GM12873 (cell line): Measurements from ENCODE around the gene SPDYE3.

Source experiments
- CTCF ChIP-seq: IDR thresholded peaks from 2 replicates; pipeline ENCODE4 v1.5.1; 2012; ENCODE audit warnings: low read depth, mild to moderate bottlenecking, moderate library complexity, low read length, control low read depth; ENCODE audit not compliant: insufficient read depth; ENCODE audit errors: missing control alignments

The SPDYE3 gene

GRCh38 chr7:100344560-100345287 is 37.2 kb downstream of the SPDYE3 start:
- TF ChIP-seq CTCF: peak; percentile 52

GRCh38 chr7:100345288-100345672 is 37.8 kb downstream of the SPDYE3 start:
- peak; percentile 50 for TF ChIP-seq CTCF

- TF ChIP-seq CTCF: no peak
Measured at GRCh38 chr7:100346921-100347320, 39.4 kb downstream of the SPDYE3 start.

GRCh38 chr7:100348805-100349204 is 41.3 kb downstream of the SPDYE3 start:
- no peak for TF ChIP-seq CTCF

GRCh38 chr7:100349757-100350156 is 42.3 kb downstream of the SPDYE3 start:
- no peak for TF ChIP-seq CTCF

GRCh38 chr7:100351657-100352058 is 44.2 kb downstream of the SPDYE3 start:
- TF ChIP-seq CTCF: no peak

GRCh38 chr7:100352984-100353684 is 45.6 kb downstream of the SPDYE3 start:
- TF ChIP-seq CTCF: no peak
